Testis (tissue), 3 donors: ENCODE results near the gene NDOR1. TPM values are rescaled to one million over a fixed set of nuclear protein-coding genes. Genes with fewer than 3 reads are reported as not detected.

ENCODE experiments used
- DNase-seq: peaks from one replicate; pipeline ENCODE4 v3.0.0-alpha.2; 2019
- H3K27ac ChIP-seq, 2 donors: fragments of 200-600 bp; sonication (generic); one replicate each; pipeline ENCODE4 v1.5.1; 2019
- H3K27me3 ChIP-seq: fragments of 200-600 bp; sonication (generic); one replicate; pipeline ENCODE4 v1.5.1; 2019
- H3K36me3 ChIP-seq: fragments of 200-600 bp; sonication (generic); one replicate; pipeline ENCODE4 v1.5.1; 2017; ENCODE audit warnings: low read depth; ENCODE audit errors: missing control alignments
- H3K4me1 ChIP-seq: fragments of 200-600 bp; sonication (generic); one replicate; pipeline ENCODE4 v1.5.1; 2019
- H3K4me3 ChIP-seq, 2 donors: fragments of 200-600 bp; sonication (generic); one replicate each; pipeline ENCODE4 v1.5.1; 2017 to 2019
- H3K9me3 ChIP-seq: fragments of 200-600 bp; sonication (generic); one replicate; pipeline ENCODE4 v1.5.1; 2017
- CTCF ChIP-seq, 3 experiments: fragments of 450-650 bp in 2 of 3; fragments of 200-600 bp in 1 of 3; sonication (generic) in 1 of 3; IDR thresholded peaks; one replicate each; pipeline ENCODE4 v1.5.1; 2016 to 2019; ENCODE audit warnings: antibody characterized with exemption in 3 of 3, mild to moderate bottlenecking in 2 of 3, moderate library complexity in 1 of 3
- POLR2A ChIP-seq: fragments of 450-650 bp; IDR thresholded peaks from one replicate; pipeline ENCODE4 v1.6.1; 2017; ENCODE audit warnings: antibody characterized with exemption, mild to moderate bottlenecking, moderate library complexity
- WGBS, 2 donors: methylation state at CpG; one replicate each; pipeline ENCODE4 v1.1.5; 2018; 5-methylcytosine and 5-hydroxymethylcytosine counted together
- intact Hi-C: fragments of 100-400 bp; cut with DNase I; formaldehyde crosslinking; loops from one replicate; pipeline ENCODE4 v1.15.1; 2023; ENCODE audit warnings: low total_unique reads
- polyA plus RNA-seq: library from polyadenylated mRNA; stranded (reverse); fragments of 350-450 nt; fragmentation: Illumina TruSeq; extraction: RNeasy Lipid Tissue Mini Kit (QIAGEN cat#74804); gene quantifications from one replicate; pipeline ENCODE4 v1.2.3, GENCODE V29; 2014; ENCODE audit warnings: low read depth, low replicate concordance; ENCODE audit not compliant: insufficient read depth
- total RNA-seq, 2 donors: library from RNA; depleted of rRNA; stranded (reverse); fragments of >200 nt; gene quantifications; one replicate each; pipeline ENCODE4 v1.2.3, GENCODE V29; 2016

NDOR1 gene
- total and polyA plus RNA-seq, 3 donors from 2014 or later: 21.9 to 29.1 (median 27.5) TPM

- DNase-seq: no peak
- intact Hi-C loops: no loop called here
- no peak overlapping the region for H3K27ac ChIP-seq
- WGBS, 2 donors: 64% methylated on average over 14 to 34 of the region's 40 CpGs
- no peak for TF ChIP-seq CTCF (IDR thresholded peaks at IDR 0.05)
- TF ChIP-seq POLR2A: no peak
- H3K9me3 ChIP-seq: no peaks in the 10 kb centered on the region
- H3K36me3 ChIP-seq: no peaks in the 10 kb centered on the region
- no peaks in the 10 kb centered on the region for H3K27me3 ChIP-seq
- H3K4me3 ChIP-seq: no peak overlapping the region
- H3K4me1 ChIP-seq: peaks cover 31% of the 10 kb centered on the region
Measured at GRCh38 chr9:137234055-137234697, 28.7 kb downstream of the NDOR1 start.

GRCh38 chr9:137234758-137235423, 29.4 kb downstream of the NDOR1 start:
- DNase-seq: no peak
- H3K36me3 ChIP-seq: no peaks in the 10 kb centered on the region
- TF ChIP-seq CTCF (IDR thresholded peaks at IDR 0.05) (no peak), POLR2A (no peak)
- no peaks in the 10 kb centered on the region for H3K27me3 ChIP-seq
- H3K4me1 ChIP-seq: peaks cover 36% of the 10 kb centered on the region
- H3K9me3 ChIP-seq: no peaks in the 10 kb centered on the region
- WGBS, 2 donors: 80 to 85% methylated on average over 17 of the region's 18 CpGs
- H3K4me3 ChIP-seq: no peak overlapping the region
- no peak overlapping the region for H3K27ac ChIP-seq
- intact Hi-C loops: no loop called here

GRCh38 chr9:137235424-137236237, 30.1 kb downstream of the NDOR1 start:
- no peak for DNase-seq

GRCh38 chr9:137236238-137236935, 30.9 kb downstream of the NDOR1 start:
- Histone ChIP-seq H3K36me3 (no peaks in the 10 kb centered on the region), H3K4me3 (no peak overlapping the region), H3K9me3 (no peaks in the 10 kb centered on the region), H3K4me1 (peaks cover 36% of the 10 kb centered on the region), H3K27me3 (no peaks in the 10 kb centered on the region), H3K27ac (no peak overlapping the region)
- intact Hi-C loops: no loop called here
- 30 to 35% methylated on average over 4 to 31 of the region's 31 CpGs for WGBS, 2 donors
- DNase-seq: peak; percentile 91
- TF ChIP-seq CTCF (IDR thresholded peaks at IDR 0.05) (peak; percentile 96 to 97 (median 97)), POLR2A (no peak)

More at GRCh38 chr9:137235424-137236237, 30.1 kb downstream of the NDOR1 start:
- Histone ChIP-seq H3K4me3 (no peak overlapping the region), H3K27me3 (no peaks in the 10 kb centered on the region), H3K9me3 (no peaks in the 10 kb centered on the region), H3K36me3 (no peaks in the 10 kb centered on the region), H3K27ac (no peak overlapping the region), H3K4me1 (peaks cover 36% of the 10 kb centered on the region)
- no peak for TF ChIP-seq POLR2A
- no peak for TF ChIP-seq CTCF (IDR thresholded peaks at IDR 0.05)
- intact Hi-C loops: no loop called here
- 67 to 72% methylated on average over 16 to 34 of the region's 35 CpGs for WGBS, 2 donors
